ENCODE data around the gene MCRS1. TPM values are rescaled to one million over a fixed set of nuclear protein-coding genes. Genes with fewer than 3 reads are reported as not detected.

The MCRS1 gene
- total RNA-seq, 3 donors from 2014 or later, result 51.6 to 66.7 (median 55.9) TPM

- no peak for ATAC-seq
Measured at GRCh38 chr12:49552014-49552413, 15.9 kb downstream of the MCRS1 start.

DNA sequence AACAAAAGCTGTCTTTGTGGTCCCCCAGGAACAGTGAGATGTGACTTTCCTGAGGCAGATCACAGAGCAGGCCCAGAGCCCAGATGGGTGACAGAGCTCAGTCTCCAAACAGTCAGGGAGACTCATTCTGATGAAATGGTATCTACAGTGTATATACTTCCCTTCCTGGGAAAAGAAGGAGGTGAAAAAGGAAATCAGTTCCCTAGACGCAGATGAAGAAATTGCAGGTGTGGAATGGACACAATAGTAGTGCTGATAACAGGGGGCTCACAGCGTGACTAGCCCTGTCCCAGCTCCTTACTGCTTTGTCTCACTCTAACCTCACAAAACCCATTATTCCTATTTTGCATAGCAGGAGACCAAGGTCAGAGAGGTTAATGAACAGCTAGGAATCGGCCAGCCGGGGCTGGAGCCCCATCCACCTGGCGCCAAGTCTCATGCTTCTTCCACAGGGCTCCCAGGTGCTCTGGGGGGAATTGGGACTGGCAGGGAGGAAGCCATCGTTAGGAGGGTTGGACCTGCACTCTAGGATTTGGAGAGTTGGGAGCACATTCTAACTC lies 17.2 kb downstream of the MCRS1 start:
- no peak for DNase-seq

More at GRCh38 chr12:49552014-49552413, 15.9 kb downstream of the MCRS1 start:
- Histone ChIP-seq H3K4me3 (no peak overlapping the region), H3K36me3 (ENCODE audit: low read depth) (no peaks in the 10 kb centered on the region), H3K4me1 (ENCODE audit: low read depth) (peaks cover 3% of the 10 kb centered on the region), H3K9me3 (no peaks in the 10 kb centered on the region)
- no peak for DNase-seq
- TF ChIP-seq CTCF (IDR thresholded peaks at IDR 0.05), result no peak
- intact Hi-C loops (cut with DNase I, micrococcal nuclease), result no loop called here

DNA sequence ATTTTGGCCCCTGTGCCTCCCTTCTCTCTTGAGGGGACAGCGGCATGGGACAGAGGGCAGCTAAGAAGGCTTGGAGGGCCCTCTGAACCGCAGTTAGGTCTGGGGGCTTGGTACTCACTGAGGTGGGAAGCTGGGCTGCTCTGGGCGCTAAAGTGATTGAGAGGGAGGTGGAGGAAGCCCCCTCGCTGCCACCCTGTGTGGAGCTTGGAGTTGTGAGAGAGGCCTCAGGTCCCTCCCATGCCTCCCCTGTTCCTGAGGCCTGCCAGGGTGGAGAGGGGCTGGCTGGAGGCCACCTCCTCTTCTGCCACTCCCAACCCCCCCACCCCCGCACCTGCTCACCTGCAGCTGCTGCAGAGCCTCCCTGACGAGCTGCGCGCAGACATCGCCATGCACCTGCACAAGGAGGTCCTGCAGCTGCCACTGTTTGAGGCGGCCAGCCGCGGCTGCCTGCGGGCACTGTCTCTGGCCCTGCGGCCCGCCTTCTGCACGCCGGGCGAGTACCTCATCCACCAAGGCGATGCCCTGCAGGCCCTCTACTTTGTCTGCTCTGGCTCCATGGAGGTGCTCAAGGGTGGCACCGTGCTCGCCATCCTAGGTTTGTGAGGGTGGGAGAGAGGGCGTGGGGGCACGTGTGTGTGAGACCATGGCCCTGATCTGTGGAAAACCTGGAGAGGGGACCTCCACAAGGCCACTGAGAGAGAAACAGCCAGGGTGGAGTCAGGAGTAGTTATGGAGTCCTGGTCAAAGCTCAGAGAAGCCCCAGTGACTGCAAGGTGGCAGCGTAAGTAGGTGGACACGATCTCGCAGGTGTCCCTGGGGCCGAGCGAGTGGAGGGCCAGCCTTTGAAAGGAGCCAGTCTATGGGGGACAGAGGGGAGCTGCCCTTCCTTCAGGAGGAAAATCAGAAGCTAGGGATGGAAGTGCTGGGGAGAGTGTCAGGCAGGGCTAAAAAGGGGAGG lies 17.9 kb downstream of the MCRS1 start:
- DNase-seq, result no peak
- Histone ChIP-seq H3K36me3 (ENCODE audit: low read depth) (no peaks in the 10 kb centered on the region), H3K4me1 (ENCODE audit: low read depth) (peaks cover 3% of the 10 kb centered on the region), H3K9me3 (no peaks in the 10 kb centered on the region), H3K4me3 (no peak overlapping the region)
- intact Hi-C loops (cut with DNase I, micrococcal nuclease), result no loop called here
- peak; percentile 26 for ATAC-seq
- TF ChIP-seq CTCF (IDR thresholded peaks at IDR 0.05), result no peak

More for the DNA sequence above, 17.2 kb downstream of the MCRS1 start:
- Histone ChIP-seq H3K4me3 (no peak overlapping the region), H3K9me3 (no peaks in the 10 kb centered on the region), H3K36me3 (ENCODE audit: low read depth) (no peaks in the 10 kb centered on the region), H3K4me1 (ENCODE audit: low read depth) (peaks cover 3% of the 10 kb centered on the region)
- no peak for ATAC-seq
- TF ChIP-seq CTCF (IDR thresholded peaks at IDR 0.05), result no peak
- intact Hi-C loops (cut with DNase I, micrococcal nuclease), result no loop called here

DNA sequence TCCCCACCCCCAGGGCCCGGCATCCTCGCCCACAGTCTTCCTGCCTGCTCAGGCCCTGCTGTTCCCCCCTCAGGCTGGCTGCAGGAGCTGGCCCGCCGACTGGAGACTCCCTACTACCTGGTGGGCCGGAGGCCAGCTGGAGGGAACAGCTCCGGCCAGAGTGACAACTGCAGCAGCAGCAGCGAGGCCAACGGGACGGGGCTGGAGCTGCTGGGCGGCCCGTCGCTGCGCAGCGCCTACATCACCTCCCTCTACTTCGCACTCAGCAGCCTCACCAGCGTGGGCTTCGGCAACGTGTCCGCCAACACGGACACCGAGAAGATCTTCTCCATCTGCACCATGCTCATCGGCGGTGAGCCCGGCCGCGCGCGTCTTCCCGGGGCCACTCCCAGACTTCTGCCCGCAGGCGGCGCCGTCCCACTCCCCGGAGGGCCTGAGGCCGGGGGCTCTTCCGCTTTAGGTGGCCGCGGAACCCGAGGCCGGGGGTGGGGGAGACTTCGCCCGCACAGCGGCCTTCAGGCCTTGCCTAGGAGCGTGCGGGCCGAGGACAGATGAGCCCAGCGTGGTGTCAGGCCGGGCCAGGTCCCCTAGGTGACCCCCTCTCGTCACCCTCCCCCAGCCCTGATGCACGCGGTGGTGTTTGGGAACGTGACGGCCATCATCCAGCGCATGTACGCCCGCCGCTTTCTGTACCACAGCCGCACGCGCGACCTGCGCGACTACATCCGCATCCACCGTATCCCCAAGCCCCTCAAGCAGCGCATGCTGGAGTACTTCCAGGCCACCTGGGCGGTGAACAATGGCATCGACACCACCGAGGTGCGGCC lies 18.9 kb downstream of the MCRS1 start:
- no peak for TF ChIP-seq CTCF (IDR thresholded peaks at IDR 0.05)
- Histone ChIP-seq H3K36me3 (ENCODE audit: low read depth) (no peaks in the 10 kb centered on the region), H3K4me3 (no peak overlapping the region), H3K9me3 (no peaks in the 10 kb centered on the region), H3K4me1 (ENCODE audit: low read depth) (peaks cover 3% of the 10 kb centered on the region)
- peak; percentile 26 for ATAC-seq
- DNase-seq, result no peak
- intact Hi-C loops (cut with DNase I, micrococcal nuclease), result no loop called here

DNA sequence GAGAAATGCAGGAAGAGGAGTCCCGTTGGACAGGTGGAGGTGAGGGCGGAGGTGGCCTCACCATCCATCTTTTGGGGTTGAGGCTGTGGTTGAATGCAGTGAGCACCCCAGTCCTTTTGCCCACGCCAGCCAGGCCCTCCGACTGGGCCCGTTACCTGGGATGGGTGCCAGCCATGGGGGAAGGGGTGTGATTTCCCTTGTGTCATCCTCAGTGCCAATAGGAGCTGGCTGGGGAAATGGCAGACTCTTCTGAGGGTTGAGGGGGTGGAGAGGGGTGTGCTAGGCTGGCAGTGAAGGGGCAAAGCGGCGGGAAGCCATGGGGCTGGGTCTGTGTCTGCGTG lies 19.5 kb downstream of the MCRS1 start:
- H3K4me3 ChIP-seq, result no peak overlapping the region
- H3K4me1 ChIP-seq (ENCODE audit: low read depth), result peaks cover 3% of the 10 kb centered on the region
- ATAC-seq (no peak), DNase-seq (no peak)
- no peaks in the 10 kb centered on the region for H3K36me3 ChIP-seq (ENCODE audit: low read depth)
- TF ChIP-seq CTCF (IDR thresholded peaks at IDR 0.05), result no peak
- intact Hi-C loops (cut with DNase I, micrococcal nuclease), result no loop called here
- no peaks in the 10 kb centered on the region for H3K9me3 ChIP-seq
